Chondrocyte (in vitro differentiated cells): ENCODE results near the gene DENND1A. TPM values are rescaled to one million over a fixed set of nuclear protein-coding genes. Genes with fewer than 3 reads are reported as not detected.
A peak's percentile ranks its signal among the peaks of the same experiment; 100 is the strongest.

Experiments used
- DNase-seq: peaks from one replicate; pipeline ENCODE4 v3.0.0; 2021; ENCODE audit warnings: mixed read lengths, low spot score
- H3K27ac Mint-ChIP-seq: one replicate; pipeline ENCODE4 v1.8.0; 2021; ENCODE audit warnings: mild to moderate bottlenecking, moderate library complexity, mixed read lengths; ENCODE audit not compliant: unreplicated experiment
- H3K27me3 Mint-ChIP-seq: 2 replicates; pipeline ENCODE4 v1.8.0; 2021; ENCODE audit warnings: low read depth, mixed read lengths
- H3K36me3 Mint-ChIP-seq: 2 replicates; pipeline ENCODE4 v1.8.0; 2021; ENCODE audit warnings: low read depth, mixed read lengths
- H3K4me1 Mint-ChIP-seq: 2 replicates; pipeline ENCODE4 v1.8.0; 2021; ENCODE audit warnings: low read depth, mild to moderate bottlenecking, mixed read lengths
- H3K4me3 Mint-ChIP-seq: one replicate; pipeline ENCODE4 v1.8.0; 2021; ENCODE audit warnings: mild to moderate bottlenecking, moderate library complexity, mixed read lengths; ENCODE audit not compliant: unreplicated experiment
- H3K9me3 Mint-ChIP-seq: 2 replicates; pipeline ENCODE4 v1.8.0; 2021; ENCODE audit warnings: low read depth, mixed read lengths
- CTCF ChIP-seq: fragments of 200-600 bp; sonication (generic); IDR thresholded peaks from 2 replicates; pipeline ENCODE4 v1.5.0; 2021; ENCODE audit warnings: antibody characterized with exemption, mild to moderate bottlenecking, moderate library complexity
- total RNA-seq: library from RNA; stranded (reverse); gene quantifications from 3 replicates; pipeline ENCODE4 v1.2.1, GENCODE V29; 2021

DENND1A gene
- total RNA-seq, 1 donor from 2014 or later: 15.3 TPM

GRCh38 chr9:123481209-123481865 lies 448.6 kb downstream of the DENND1A start:
- TF ChIP-seq CTCF: no peak
- H3K27ac Mint-ChIP-seq: no peak overlapping the region
- no peaks in the 10 kb centered on the region for H3K27me3 Mint-ChIP-seq

GRCh38 chr9:123480791-123481190 lies 449.1 kb downstream of the DENND1A start:
- TF ChIP-seq CTCF: no peak
- no peak for DNase-seq
- no peak overlapping the region for H3K4me3 Mint-ChIP-seq
- no peaks in the 10 kb centered on the region for H3K27me3 Mint-ChIP-seq
- no peaks in the 10 kb centered on the region for H3K36me3 Mint-ChIP-seq
- no peak overlapping the region for H3K27ac Mint-ChIP-seq
- no peaks in the 10 kb centered on the region for H3K4me1 Mint-ChIP-seq
- no peaks in the 10 kb centered on the region for H3K9me3 Mint-ChIP-seq

More at GRCh38 chr9:123481209-123481865, 448.6 kb downstream of the DENND1A start:
- no peaks in the 10 kb centered on the region for H3K9me3 Mint-ChIP-seq
- H3K4me1 Mint-ChIP-seq: no peaks in the 10 kb centered on the region
- no peaks in the 10 kb centered on the region for H3K36me3 Mint-ChIP-seq
- DNase-seq: no peak
- no peak overlapping the region for H3K4me3 Mint-ChIP-seq

- H3K27ac Mint-ChIP-seq: no peak overlapping the region
Observed at GRCh38 chr9:123480096-123480495, 449.8 kb downstream of the DENND1A start.

GRCh38 chr9:123478967-123479602 lies 450.8 kb downstream of the DENND1A start:
- Mint-ChIP-seq H3K9me3 (no peaks in the 10 kb centered on the region), H3K27ac (no peak overlapping the region), H3K4me1 (no peaks in the 10 kb centered on the region), H3K27me3 (no peaks in the 10 kb centered on the region), H3K4me3 (no peak overlapping the region), H3K36me3 (no peaks in the 10 kb centered on the region)
- DNase-seq: no peak
- TF ChIP-seq CTCF: no peak

More at GRCh38 chr9:123480096-123480495, 449.8 kb downstream of the DENND1A start:
- TF ChIP-seq CTCF: no peak
- Mint-ChIP-seq H3K4me3 (no peak overlapping the region), H3K4me1 (no peaks in the 10 kb centered on the region), H3K9me3 (no peaks in the 10 kb centered on the region), H3K36me3 (no peaks in the 10 kb centered on the region), H3K27me3 (no peaks in the 10 kb centered on the region)
- peak; percentile 72 for DNase-seq

GRCh38 chr9:123478160-123478559 lies 451.8 kb downstream of the DENND1A start:
- TF ChIP-seq CTCF: no peak
- no peaks in the 10 kb centered on the region for H3K36me3 Mint-ChIP-seq
- H3K4me1 Mint-ChIP-seq: no peaks in the 10 kb centered on the region
- no peak overlapping the region for H3K27ac Mint-ChIP-seq
- peak; percentile 15 for DNase-seq
- H3K27me3 Mint-ChIP-seq: no peaks in the 10 kb centered on the region
- H3K4me3 Mint-ChIP-seq: no peak overlapping the region
- H3K9me3 Mint-ChIP-seq: no peaks in the 10 kb centered on the region
